PC-3 (cell line): ENCODE measurements around the gene UBA7.

Experiments
- EZH2 ChIP-seq: fragments of 300-600 bp; sonication (generic); IDR thresholded peaks from one replicate; pipeline ENCODE4 v1.6.1; 2017; ENCODE audit warnings: antibody characterized with exemption, mild to moderate bottlenecking, low read length; ENCODE audit not compliant: unreplicated experiment
- TF ChIP-seq, protein P1 (sequence below): fragments of 300-600 bp; sonication (generic); conservative IDR thresholded peaks from 2 replicates; pipeline ENCODE4 v1.5.1; 2017; ENCODE audit warnings: antibody characterized with exemption, low read depth, mild to moderate bottlenecking, low read length

DNA sequence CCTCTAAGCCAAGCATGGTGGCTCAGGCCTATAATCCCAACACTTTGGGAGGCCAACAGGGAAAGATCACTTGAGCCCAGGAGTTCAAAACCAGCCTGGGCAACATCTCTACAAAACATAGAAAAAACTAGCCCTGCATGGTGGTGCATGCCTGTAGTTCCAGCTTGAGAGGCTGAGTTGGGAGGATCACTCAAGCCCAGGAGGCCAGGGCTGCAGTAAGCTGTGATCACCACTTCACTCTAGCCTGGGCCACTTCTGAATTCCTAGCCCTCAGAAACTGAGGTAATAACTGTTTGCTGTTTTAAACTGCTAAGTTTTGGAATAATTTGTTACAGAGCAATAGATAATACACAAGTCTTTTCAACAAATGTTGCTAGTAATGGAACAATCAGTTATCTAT is 43.8 kb downstream of the UBA7 start:
- TF ChIP-seq, protein P1, sequence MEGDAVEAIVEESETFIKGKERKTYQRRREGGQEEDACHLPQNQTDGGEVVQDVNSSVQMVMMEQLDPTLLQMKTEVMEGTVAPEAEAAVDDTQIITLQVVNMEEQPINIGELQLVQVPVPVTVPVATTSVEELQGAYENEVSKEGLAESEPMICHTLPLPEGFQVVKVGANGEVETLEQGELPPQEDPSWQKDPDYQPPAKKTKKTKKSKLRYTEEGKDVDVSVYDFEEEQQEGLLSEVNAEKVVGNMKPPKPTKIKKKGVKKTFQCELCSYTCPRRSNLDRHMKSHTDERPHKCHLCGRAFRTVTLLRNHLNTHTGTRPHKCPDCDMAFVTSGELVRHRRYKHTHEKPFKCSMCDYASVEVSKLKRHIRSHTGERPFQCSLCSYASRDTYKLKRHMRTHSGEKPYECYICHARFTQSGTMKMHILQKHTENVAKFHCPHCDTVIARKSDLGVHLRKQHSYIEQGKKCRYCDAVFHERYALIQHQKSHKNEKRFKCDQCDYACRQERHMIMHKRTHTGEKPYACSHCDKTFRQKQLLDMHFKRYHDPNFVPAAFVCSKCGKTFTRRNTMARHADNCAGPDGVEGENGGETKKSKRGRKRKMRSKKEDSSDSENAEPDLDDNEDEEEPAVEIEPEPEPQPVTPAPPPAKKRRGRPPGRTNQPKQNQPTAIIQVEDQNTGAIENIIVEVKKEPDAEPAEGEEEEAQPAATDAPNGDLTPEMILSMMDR, result no peak
- no peak for TF ChIP-seq EZH2
